ENCODE measurements around the gene KLF2. TPM values are rescaled to one million over a fixed set of nuclear protein-coding genes. Genes with fewer than 3 reads are reported as not detected.

The KLF2 gene
- total RNA-seq, 2 experiments from 2014 or later: 1,201 to 1,291 TPM

DNA sequence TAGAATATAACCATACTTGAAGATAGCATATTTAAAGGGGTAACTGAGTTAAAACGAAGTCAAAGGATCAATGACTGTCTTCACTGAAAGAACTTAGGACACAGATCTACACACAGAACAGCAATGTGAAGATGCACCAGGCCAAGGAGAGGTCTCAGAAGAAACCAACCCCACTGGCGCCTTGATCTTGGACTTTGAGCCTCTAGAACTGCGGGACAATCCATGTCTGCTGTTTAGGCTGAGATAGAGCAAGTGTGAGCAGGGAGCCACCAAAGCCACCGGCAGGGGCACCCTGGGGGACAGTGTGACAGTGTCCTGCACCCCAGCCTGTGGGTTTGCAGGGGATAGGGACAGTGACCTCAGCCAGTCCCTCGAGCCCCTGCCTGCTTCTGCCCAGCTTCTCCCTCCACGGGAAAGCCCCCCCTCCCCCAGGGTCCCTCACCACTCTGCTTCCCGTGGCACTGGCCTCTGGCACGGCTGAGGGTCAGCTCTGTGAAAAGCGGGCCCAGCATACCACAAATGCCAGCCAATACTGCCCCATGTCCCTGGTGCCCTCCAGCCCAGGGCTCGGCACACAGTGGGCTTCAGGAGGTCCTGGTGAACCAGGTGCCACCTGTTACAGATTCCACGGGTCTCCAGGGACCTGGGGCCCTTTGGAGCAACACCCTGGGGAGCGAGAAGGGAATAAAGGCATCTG lies 40.8 kb downstream of the KLF2 start:
- peaks cover 94% of the 10 kb centered on the region for H3K4me1 ChIP-seq (ENCODE audit: insufficient read depth, low read length)
- TF ChIP-seq, protein P1, sequence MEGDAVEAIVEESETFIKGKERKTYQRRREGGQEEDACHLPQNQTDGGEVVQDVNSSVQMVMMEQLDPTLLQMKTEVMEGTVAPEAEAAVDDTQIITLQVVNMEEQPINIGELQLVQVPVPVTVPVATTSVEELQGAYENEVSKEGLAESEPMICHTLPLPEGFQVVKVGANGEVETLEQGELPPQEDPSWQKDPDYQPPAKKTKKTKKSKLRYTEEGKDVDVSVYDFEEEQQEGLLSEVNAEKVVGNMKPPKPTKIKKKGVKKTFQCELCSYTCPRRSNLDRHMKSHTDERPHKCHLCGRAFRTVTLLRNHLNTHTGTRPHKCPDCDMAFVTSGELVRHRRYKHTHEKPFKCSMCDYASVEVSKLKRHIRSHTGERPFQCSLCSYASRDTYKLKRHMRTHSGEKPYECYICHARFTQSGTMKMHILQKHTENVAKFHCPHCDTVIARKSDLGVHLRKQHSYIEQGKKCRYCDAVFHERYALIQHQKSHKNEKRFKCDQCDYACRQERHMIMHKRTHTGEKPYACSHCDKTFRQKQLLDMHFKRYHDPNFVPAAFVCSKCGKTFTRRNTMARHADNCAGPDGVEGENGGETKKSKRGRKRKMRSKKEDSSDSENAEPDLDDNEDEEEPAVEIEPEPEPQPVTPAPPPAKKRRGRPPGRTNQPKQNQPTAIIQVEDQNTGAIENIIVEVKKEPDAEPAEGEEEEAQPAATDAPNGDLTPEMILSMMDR (IDR thresholded peaks at IDR 0.05): no peak
- H3K27me3 ChIP-seq (ENCODE audit: control insufficient read depth in 1 of 2, insufficient read depth in 2 of 2, low read length in 2 of 2): no peaks in the 10 kb centered on the region
- peak in 1 of 14 experiments; percentile 26 for DNase-seq
- peak overlapping the region; percentile 44 for H3K4me3 ChIP-seq (ENCODE audit: low read length)
- POLR2A ChIA-PET: interaction anchor here (0.7 to 32.3 kb wide), 14 partner anchors 6 to 279 kb away, joined by 3 to 3819 read pairs (median 6); partner anchors contain the start of genes HSH2D and KLF2
- H3K9me3 ChIP-seq (ENCODE audit: control insufficient read depth in 1 of 2, insufficient read depth in 1 of 2, low read length in 2 of 2): no peaks in the 10 kb centered on the region
- peak overlapping the region; percentile 72 for H3K4me3 Mint-ChIP-seq
- H3K4me1 Mint-ChIP-seq (ENCODE audit: low read depth): peaks cover 39% of the 10 kb centered on the region
- intact Hi-C loops (cut with DNase I, micrococcal nuclease): loop anchor here (5.0 kb wide), 2 partner anchors 118 to 288 kb away; partner anchors contain the start of gene TPM4 (in 2 of the 2)
- no peaks in the 10 kb centered on the region for H3K36me3 ChIP-seq (ENCODE audit: insufficient read depth, low read length)
- peak overlapping the region; percentile 76 to 97 for H3K27ac ChIP-seq (ENCODE audit: low read depth in 1 of 2, low read length in 2 of 2)
- no peaks in the 10 kb centered on the region for H3K27me3 Mint-ChIP-seq
- H3K27ac Mint-ChIP-seq: no peak overlapping the region
- peaks cover 11% of the 10 kb centered on the region for H3K36me3 Mint-ChIP-seq (ENCODE audit: low read depth)
- no peaks in the 10 kb centered on the region for H3K9me3 Mint-ChIP-seq
- CTCF ChIA-PET: interaction anchor here (1.8 to 3.9 kb wide), 3 partner anchors 17 to 40 kb away, joined by 4 to 17 read pairs (median 9); no protein-coding TSS in a partner anchor
- ATAC-seq (ENCODE audit: poor library complexity): no peak

DNA sequence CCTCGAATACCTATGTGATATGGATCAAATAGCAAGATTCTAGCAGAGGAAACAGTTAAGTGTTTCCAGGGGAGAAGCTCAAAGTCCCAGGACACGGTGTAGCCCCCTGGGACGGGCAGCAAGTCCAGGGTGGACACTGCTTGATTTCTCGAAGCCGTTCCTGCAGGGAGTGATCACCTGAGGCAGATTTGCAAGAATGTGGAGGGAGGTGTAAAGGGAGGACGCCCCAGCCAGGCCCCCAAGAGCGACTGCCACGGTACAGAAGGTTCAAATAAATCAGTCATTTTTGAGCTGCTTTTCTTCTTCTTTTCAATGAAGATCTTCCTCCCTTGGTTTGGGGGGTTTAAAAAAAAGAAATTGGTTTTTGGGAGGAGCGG lies 41.4 kb downstream of the KLF2 start:
- H3K36me3 Mint-ChIP-seq (ENCODE audit: low read depth): peaks cover 11% of the 10 kb centered on the region
- Histone ChIP-seq H3K4me3 (ENCODE audit: low read length) (peak overlapping the region; percentile 44), H3K9me3 (ENCODE audit: control insufficient read depth in 1 of 2, insufficient read depth in 1 of 2, low read length in 2 of 2) (no peaks in the 10 kb centered on the region), H3K36me3 (ENCODE audit: insufficient read depth, low read length) (no peaks in the 10 kb centered on the region), H3K27ac (ENCODE audit: low read depth in 1 of 2, low read length in 2 of 2) (peak overlapping the region; percentile 76 to 97), H3K27me3 (ENCODE audit: control insufficient read depth in 1 of 2, insufficient read depth in 2 of 2, low read length in 2 of 2) (no peaks in the 10 kb centered on the region), H3K4me1 (ENCODE audit: insufficient read depth, low read length) (peaks cover 94% of the 10 kb centered on the region)
- no peaks in the 10 kb centered on the region for H3K27me3 Mint-ChIP-seq
- DNase-seq: peak in 1 of 14 experiments; percentile 39
- H3K9me3 Mint-ChIP-seq: no peaks in the 10 kb centered on the region
- TF ChIP-seq, protein P1 (IDR thresholded peaks at IDR 0.05): no peak
- POLR2A ChIA-PET: interaction anchor here (0.7 to 32.3 kb wide), 18 partner anchors 7 to 296 kb away, joined by 3 to 3819 read pairs (median 6); partner anchors contain the start of genes AP1M1, FAM32A, HSH2D and KLF2
- ATAC-seq (ENCODE audit: poor library complexity): no peak
- no peak overlapping the region for H3K4me3 Mint-ChIP-seq
- H3K27ac Mint-ChIP-seq: no peak overlapping the region
- H3K4me1 Mint-ChIP-seq (ENCODE audit: low read depth): peaks cover 33% of the 10 kb centered on the region
- intact Hi-C loops (cut with DNase I, micrococcal nuclease): loop anchor here (1.0 to 5.0 kb wide), 3 partner anchors 11 to 289 kb away; partner anchors contain the start of gene TPM4 (in 2 of the 2)
- CTCF ChIA-PET: interaction anchor here (0.6 to 8.0 kb wide), 7 partner anchors 11 to 118 kb away, joined by 3 to 106 read pairs (median 5); no protein-coding TSS in a partner anchor

DNA sequence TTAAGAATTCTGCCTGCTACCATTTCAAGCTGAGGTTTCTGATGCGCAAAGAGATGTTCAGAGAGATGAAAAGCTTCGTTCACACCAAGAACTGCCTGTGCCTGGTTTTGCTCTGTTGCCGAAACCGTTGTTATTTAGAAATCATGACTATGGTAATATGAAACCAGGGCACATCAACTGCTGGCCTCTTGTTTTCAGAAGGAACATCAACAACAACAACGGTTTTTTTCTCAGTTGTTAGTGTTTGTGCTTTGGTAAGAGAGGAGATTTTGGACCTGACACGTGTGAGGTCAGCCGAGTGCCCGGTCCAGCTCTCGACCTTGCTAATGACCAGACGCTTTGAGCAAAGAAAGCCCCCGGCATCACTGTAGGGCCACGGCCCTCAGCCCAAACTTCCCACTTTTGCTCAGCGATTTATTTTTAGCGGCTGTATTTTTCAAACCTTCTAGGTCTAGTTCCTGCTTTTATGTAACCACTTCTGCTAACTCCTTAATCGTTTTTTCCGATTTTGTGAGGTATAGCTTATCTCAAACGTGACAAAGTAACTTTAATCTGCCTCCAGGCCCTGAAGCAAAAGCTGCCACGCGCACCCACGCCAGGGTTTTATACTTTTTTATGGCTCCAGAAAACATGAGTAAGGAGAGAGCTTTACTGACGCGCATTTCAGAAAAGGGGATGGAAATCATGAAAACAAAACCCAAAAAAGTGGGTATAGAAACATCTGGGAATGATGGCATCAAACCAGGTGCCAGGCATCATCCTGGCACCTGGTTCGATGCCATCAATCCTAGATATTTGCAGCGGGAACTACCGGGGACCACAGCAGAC lies 42.0 kb downstream of the KLF2 start:
- CTCF ChIA-PET: interaction anchor here (0.6 to 8.0 kb wide), 7 partner anchors 10 to 119 kb away, joined by 3 to 106 read pairs (median 5); no protein-coding TSS in a partner anchor
- no peak overlapping the region for H3K27ac Mint-ChIP-seq
- Histone ChIP-seq H3K9me3 (ENCODE audit: control insufficient read depth in 1 of 2, insufficient read depth in 1 of 2, low read length in 2 of 2) (no peaks in the 10 kb centered on the region), H3K36me3 (ENCODE audit: insufficient read depth, low read length) (no peaks in the 10 kb centered on the region), H3K27me3 (ENCODE audit: control insufficient read depth in 1 of 2, insufficient read depth in 2 of 2, low read length in 2 of 2) (no peaks in the 10 kb centered on the region), H3K4me1 (ENCODE audit: insufficient read depth, low read length) (peaks cover 94% of the 10 kb centered on the region), H3K4me3 (ENCODE audit: low read length) (peak overlapping the region; percentile 44), H3K27ac (ENCODE audit: low read depth in 1 of 2, low read length in 2 of 2) (peak overlapping the region; percentile 76 to 97)
- H3K4me1 Mint-ChIP-seq (ENCODE audit: low read depth): peaks cover 27% of the 10 kb centered on the region
- no peak overlapping the region for H3K4me3 Mint-ChIP-seq
- TF ChIP-seq, protein P1 (IDR thresholded peaks at IDR 0.05): no peak
- H3K9me3 Mint-ChIP-seq: no peaks in the 10 kb centered on the region
- no peaks in the 10 kb centered on the region for H3K27me3 Mint-ChIP-seq
- intact Hi-C loops (cut with DNase I, micrococcal nuclease): loop anchor here (1.0 to 5.0 kb wide), 3 partner anchors 11 to 289 kb away; partner anchors contain the start of gene TPM4 (in 2 of the 2)
- peaks cover 11% of the 10 kb centered on the region for H3K36me3 Mint-ChIP-seq (ENCODE audit: low read depth)
- ATAC-seq (ENCODE audit: poor library complexity): peak; percentile 6
- DNase-seq: peak in 10 of 14 experiments; percentile 30 to 80 (median 46)
- POLR2A ChIA-PET: interaction anchor here (0.7 to 32.3 kb wide), 24 partner anchors 8 to 1848 kb away, joined by 3 to 3819 read pairs (median 5); partner anchors contain the start of genes AP1M1, FAM32A, HSH2D and KLF2
